ENCODE results near the gene HOXA10. TPM values are rescaled to one million over a fixed set of nuclear protein-coding genes. Genes with fewer than 3 reads are reported as not detected.
A peak's percentile ranks its signal among the peaks of the same experiment; 100 is the strongest.

HOXA10 gene
- total RNA-seq, 2 donors from 2014 or later: 0.88 to 1.3 TPM

- ATAC-seq (no peak), DNase-seq (ENCODE audit: low spot score) (no peak)
- peaks cover 56 to 64% of the 10 kb centered on the region in 2 donors for H3K27me3 Mint-ChIP-seq
- peaks cover 31 to 44% of the 10 kb centered on the region in 2 donors for H3K4me1 Mint-ChIP-seq (ENCODE audit: low read depth in 2 of 2)
- no peaks in the 10 kb centered on the region for H3K9me3 Mint-ChIP-seq
- peak overlapping the region; percentile 77 for H3K4me3 Mint-ChIP-seq
- H3K27ac Mint-ChIP-seq: peak overlapping the region in 1 of 2 donors; percentile 74
- H3K36me3 Mint-ChIP-seq: peaks cover 8% of the 10 kb centered on the region
Measured at GRCh38 chr7:27166531-27167505, 7.3 kb downstream of the HOXA10 start.

- peaks cover 6% of the 10 kb centered on the region for H3K36me3 Mint-ChIP-seq
- H3K27me3 Mint-ChIP-seq: peaks cover 52 to 56% of the 10 kb centered on the region in 2 donors
- peak; percentile 53 for DNase-seq (ENCODE audit: low spot score)
- ATAC-seq: no peak
- peaks cover 28 to 36% of the 10 kb centered on the region in 2 donors for H3K4me1 Mint-ChIP-seq (ENCODE audit: low read depth in 2 of 2)
- H3K9me3 Mint-ChIP-seq: no peaks in the 10 kb centered on the region
- peak overlapping the region; percentile 75 for H3K4me3 Mint-ChIP-seq
- H3K27ac Mint-ChIP-seq: peak overlapping the region in 1 of 2 donors; percentile 47
Measured at GRCh38 chr7:27165996-27166530, 8.1 kb downstream of the HOXA10 start.

GRCh38 chr7:27165089-27165995 is 8.8 kb downstream of the HOXA10 start, which contains the start of gene HOXA9:
TSS of gene HOXA9 (minus strand) at chr7:27165537. CDS start at chr7:27165457, 80 bp downstream.
- Mint-ChIP-seq H3K9me3 (no peaks in the 10 kb centered on the region), H3K27ac (peak within 1 kb of the TSS in 1 of 2 donors; percentile 47), H3K27me3 (peaks cover 48 to 49% of the 10 kb centered on the region in 2 donors), H3K4me3 (peak within 1 kb of the TSS; percentile 75), H3K36me3 (peaks cover 6% of the 10 kb centered on the region), H3K4me1 (ENCODE audit: low read depth in 2 of 2) (peaks cover 29% of the 10 kb centered on the region in 2 donors)
- ATAC-seq (peak; percentile 53 to 58), DNase-seq (ENCODE audit: low spot score) (peak; percentile 62)

GRCh38 chr7:27164367-27165088 is 9.6 kb downstream of the HOXA10 start:
- Mint-ChIP-seq H3K4me1 (ENCODE audit: low read depth in 2 of 2) (peaks cover 32% of the 10 kb centered on the region in 2 donors), H3K27me3 (peaks cover 49 to 52% of the 10 kb centered on the region in 2 donors), H3K4me3 (peak overlapping the region; percentile 71), H3K36me3 (peaks cover 6% of the 10 kb centered on the region), H3K27ac (no peak overlapping the region), H3K9me3 (no peaks in the 10 kb centered on the region)
- ATAC-seq (peak in 1 of 2 donors; percentile 4), DNase-seq (ENCODE audit: low spot score) (peak; percentile 56)

- Mint-ChIP-seq H3K4me1 (ENCODE audit: low read depth in 2 of 2) (peaks cover 32 to 33% of the 10 kb centered on the region in 2 donors), H3K36me3 (peaks cover 6% of the 10 kb centered on the region), H3K9me3 (no peaks in the 10 kb centered on the region), H3K27ac (no peak overlapping the region), H3K27me3 (peaks cover 53 to 55% of the 10 kb centered on the region in 2 donors), H3K4me3 (peak overlapping the region; percentile 71)
- DNase-seq (ENCODE audit: low spot score) (no peak), ATAC-seq (no peak)
Measured at GRCh38 chr7:27164045-27164366, 10.1 kb downstream of the HOXA10 start.

GRCh38 chr7:27163288-27164044 is 10.7 kb downstream of the HOXA10 start:
- Mint-ChIP-seq H3K27ac (no peak overlapping the region), H3K36me3 (peaks cover 1% of the 10 kb centered on the region), H3K27me3 (peaks cover 51 to 55% of the 10 kb centered on the region in 2 donors), H3K4me3 (peak overlapping the region; percentile 71), H3K4me1 (ENCODE audit: low read depth in 2 of 2) (peaks cover 27% of the 10 kb centered on the region in 2 donors), H3K9me3 (no peaks in the 10 kb centered on the region)
- ATAC-seq: no peak
- DNase-seq (ENCODE audit: low spot score): no peak

- Mint-ChIP-seq H3K4me3 (no peak overlapping the region), H3K36me3 (no peaks in the 10 kb centered on the region), H3K9me3 (no peaks in the 10 kb centered on the region), H3K27ac (no peak overlapping the region), H3K4me1 (ENCODE audit: low read depth in 2 of 2) (peaks cover 32 to 33% of the 10 kb centered on the region in 2 donors), H3K27me3 (peaks cover 52 to 59% of the 10 kb centered on the region in 2 donors)
- no peak for ATAC-seq
- DNase-seq (ENCODE audit: low spot score): no peak
Measured at GRCh38 chr7:27162561-27163287, 11.4 kb downstream of the HOXA10 start.

GRCh38 chr7:27161721-27162560 is 12.2 kb downstream of the HOXA10 start:
- H3K4me3 Mint-ChIP-seq: no peak overlapping the region
- H3K36me3 Mint-ChIP-seq: no peaks in the 10 kb centered on the region
- no peaks in the 10 kb centered on the region for H3K9me3 Mint-ChIP-seq
- peaks cover 30 to 31% of the 10 kb centered on the region in 2 donors for H3K4me1 Mint-ChIP-seq (ENCODE audit: low read depth in 2 of 2)
- ATAC-seq: no peak
- H3K27me3 Mint-ChIP-seq: peaks cover 53 to 59% of the 10 kb centered on the region in 2 donors
- DNase-seq (ENCODE audit: low spot score): no peak
- no peak overlapping the region for H3K27ac Mint-ChIP-seq

GRCh38 chr7:27161214-27161720 is 12.9 kb downstream of the HOXA10 start:
- no peaks in the 10 kb centered on the region for H3K36me3 Mint-ChIP-seq

GRCh38 chr7:27160546-27161213 is 13.4 kb downstream of the HOXA10 start:
- no peaks in the 10 kb centered on the region for H3K9me3 Mint-ChIP-seq
- peak overlapping the region; percentile 79 for H3K4me3 Mint-ChIP-seq
- peak; percentile 84 for DNase-seq (ENCODE audit: low spot score)
- peaks cover 28 to 36% of the 10 kb centered on the region in 2 donors for H3K4me1 Mint-ChIP-seq (ENCODE audit: low read depth in 2 of 2)
- H3K36me3 Mint-ChIP-seq: no peaks in the 10 kb centered on the region
- H3K27ac Mint-ChIP-seq: no peak overlapping the region
- peak; percentile 71 to 80 for ATAC-seq
- H3K27me3 Mint-ChIP-seq: peaks cover 55% of the 10 kb centered on the region in 2 donors

More at GRCh38 chr7:27161214-27161720, 12.9 kb downstream of the HOXA10 start:
- H3K27me3 Mint-ChIP-seq: peaks cover 54 to 56% of the 10 kb centered on the region in 2 donors
- peak overlapping the region; percentile 79 for H3K4me3 Mint-ChIP-seq
- ATAC-seq (no peak), DNase-seq (ENCODE audit: low spot score) (no peak)
- peaks cover 29 to 35% of the 10 kb centered on the region in 2 donors for H3K4me1 Mint-ChIP-seq (ENCODE audit: low read depth in 2 of 2)
- no peak overlapping the region for H3K27ac Mint-ChIP-seq
- no peaks in the 10 kb centered on the region for H3K9me3 Mint-ChIP-seq
